Measurements from ENCODE around the gene SIAH1. TPM values are rescaled to one million over a fixed set of nuclear protein-coding genes. Genes with fewer than 3 reads are reported as not detected.
"Not testable (repeated sequence)": the region's sequence is repeated elsewhere in the genome, so short reads cannot be mapped to it uniquely, and the experiment has no call there.

SIAH1 gene
- total RNA-seq, 4 donors from 2014 or later: 27.2 to 31.8 (median 30.9) TPM

DNA sequence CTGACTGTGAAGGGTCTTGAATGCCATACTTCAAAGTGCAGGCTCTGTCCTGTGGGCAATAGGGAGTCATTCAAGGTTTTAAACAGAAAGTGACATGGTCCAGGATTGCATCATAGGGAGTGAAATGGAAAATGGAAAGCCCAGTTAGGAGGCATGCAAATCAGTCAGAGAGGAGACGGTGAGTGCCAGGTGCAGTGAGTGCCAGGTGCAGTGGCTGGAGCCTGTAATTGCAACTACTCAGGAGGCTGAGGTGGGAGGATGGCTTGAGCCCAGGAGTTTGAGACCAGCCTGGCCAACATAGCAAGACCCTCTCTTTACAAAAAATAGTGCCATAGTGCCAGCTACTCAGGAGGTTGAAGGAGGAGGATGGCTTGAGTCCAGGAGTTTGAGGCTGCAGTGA is 35.2 kb upstream of the SIAH1 start:
- TF ChIP-seq, protein P1, sequence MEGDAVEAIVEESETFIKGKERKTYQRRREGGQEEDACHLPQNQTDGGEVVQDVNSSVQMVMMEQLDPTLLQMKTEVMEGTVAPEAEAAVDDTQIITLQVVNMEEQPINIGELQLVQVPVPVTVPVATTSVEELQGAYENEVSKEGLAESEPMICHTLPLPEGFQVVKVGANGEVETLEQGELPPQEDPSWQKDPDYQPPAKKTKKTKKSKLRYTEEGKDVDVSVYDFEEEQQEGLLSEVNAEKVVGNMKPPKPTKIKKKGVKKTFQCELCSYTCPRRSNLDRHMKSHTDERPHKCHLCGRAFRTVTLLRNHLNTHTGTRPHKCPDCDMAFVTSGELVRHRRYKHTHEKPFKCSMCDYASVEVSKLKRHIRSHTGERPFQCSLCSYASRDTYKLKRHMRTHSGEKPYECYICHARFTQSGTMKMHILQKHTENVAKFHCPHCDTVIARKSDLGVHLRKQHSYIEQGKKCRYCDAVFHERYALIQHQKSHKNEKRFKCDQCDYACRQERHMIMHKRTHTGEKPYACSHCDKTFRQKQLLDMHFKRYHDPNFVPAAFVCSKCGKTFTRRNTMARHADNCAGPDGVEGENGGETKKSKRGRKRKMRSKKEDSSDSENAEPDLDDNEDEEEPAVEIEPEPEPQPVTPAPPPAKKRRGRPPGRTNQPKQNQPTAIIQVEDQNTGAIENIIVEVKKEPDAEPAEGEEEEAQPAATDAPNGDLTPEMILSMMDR (IDR thresholded peaks at IDR 0.05): no peak
- no peak for TF ChIP-seq POLR2A (IDR thresholded peaks at IDR 0.05)
- no peak for TF ChIP-seq POLR2AphosphoS5 (IDR thresholded peaks at IDR 0.05)
- no peak for TF ChIP-seq EP300 (IDR thresholded peaks at IDR 0.05)

DNA sequence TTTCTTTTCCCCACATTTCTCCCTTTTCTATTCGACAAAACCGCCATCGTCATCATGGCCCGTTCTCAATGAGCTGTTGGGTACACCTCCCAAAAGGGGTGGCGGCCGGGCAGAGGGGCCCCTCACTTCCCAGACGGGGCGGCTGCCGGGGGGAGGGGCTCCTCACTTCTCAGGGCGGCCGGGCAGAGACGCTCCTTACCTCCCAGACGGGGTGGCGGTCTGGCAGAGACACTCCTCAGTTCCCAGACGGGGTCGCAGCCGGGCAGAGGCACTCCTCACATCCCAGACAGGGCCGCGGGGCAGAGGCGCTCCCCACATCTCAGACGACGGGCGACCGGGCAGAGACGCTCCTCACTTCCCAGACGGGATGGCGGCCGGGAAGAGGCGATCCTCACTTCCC is 31.4 kb upstream of the SIAH1 start:
- H3K36me3 ChIP-seq, H3K4me1 ChIP-seq, ATAC-seq, H3K4me3 ChIP-seq, H3K9me3 ChIP-seq, H3K27me3 ChIP-seq, H3K27ac ChIP-seq: not testable (repeated sequence)
- 100% methylated on average over 1 of the region's 29 CpGs; no CpG with 5 or more reads in 1 of the 2 donors for WGBS, 2 donors (ENCODE audit: low coverage in 1 of 2)

More for the DNA sequence above, 35.2 kb upstream of the SIAH1 start:
- no peaks in the 10 kb centered on the region for H3K9me3 ChIP-seq
- WGBS, 2 donors (ENCODE audit: low coverage in 1 of 2): 67 to 100% methylated on average over 1 of the region's 1 CpG
- H3K36me3 ChIP-seq: no peaks in the 10 kb centered on the region
- H3K27ac ChIP-seq: no peak overlapping the region
- ATAC-seq: no peak
- no peaks in the 10 kb centered on the region for H3K4me1 ChIP-seq
- H3K4me3 ChIP-seq: no peak overlapping the region
- H3K27me3 ChIP-seq: no peaks in the 10 kb centered on the region

DNA sequence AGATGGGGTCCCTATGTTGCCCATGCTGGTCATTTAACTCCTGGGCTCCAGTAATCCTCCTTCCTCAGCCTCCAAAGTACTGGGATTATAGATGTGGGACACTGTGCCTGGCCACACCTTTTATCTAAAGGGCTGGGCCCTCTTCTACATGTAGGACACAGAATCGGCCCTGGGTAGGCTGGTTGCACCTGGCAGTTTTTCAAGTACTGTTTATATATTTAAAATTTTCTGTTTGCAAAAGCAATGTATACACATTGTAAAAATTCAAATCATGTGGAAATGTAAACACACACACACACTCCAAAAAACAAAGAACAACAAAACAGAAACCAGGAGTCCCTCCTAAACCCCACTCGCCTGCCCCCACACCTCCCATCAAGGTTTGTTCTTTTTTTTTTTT is 28.1 kb upstream of the SIAH1 start:
- Histone ChIP-seq H3K36me3 (no peaks in the 10 kb centered on the region), H3K27ac (no peak overlapping the region), H3K27me3 (no peaks in the 10 kb centered on the region), H3K4me3 (no peak overlapping the region), H3K9me3 (no peaks in the 10 kb centered on the region), H3K4me1 (no peaks in the 10 kb centered on the region)
- TF ChIP-seq, protein P1 (IDR thresholded peaks at IDR 0.05): no peak
- no peak for TF ChIP-seq EP300 (IDR thresholded peaks at IDR 0.05)
- no peak for TF ChIP-seq POLR2AphosphoS5 (IDR thresholded peaks at IDR 0.05)
- TF ChIP-seq POLR2A (IDR thresholded peaks at IDR 0.05): no peak
- ATAC-seq: no peak
- WGBS, 2 donors (ENCODE audit: low coverage in 1 of 2): 73 to 78% methylated on average over 2 of the region's 2 CpGs

DNA sequence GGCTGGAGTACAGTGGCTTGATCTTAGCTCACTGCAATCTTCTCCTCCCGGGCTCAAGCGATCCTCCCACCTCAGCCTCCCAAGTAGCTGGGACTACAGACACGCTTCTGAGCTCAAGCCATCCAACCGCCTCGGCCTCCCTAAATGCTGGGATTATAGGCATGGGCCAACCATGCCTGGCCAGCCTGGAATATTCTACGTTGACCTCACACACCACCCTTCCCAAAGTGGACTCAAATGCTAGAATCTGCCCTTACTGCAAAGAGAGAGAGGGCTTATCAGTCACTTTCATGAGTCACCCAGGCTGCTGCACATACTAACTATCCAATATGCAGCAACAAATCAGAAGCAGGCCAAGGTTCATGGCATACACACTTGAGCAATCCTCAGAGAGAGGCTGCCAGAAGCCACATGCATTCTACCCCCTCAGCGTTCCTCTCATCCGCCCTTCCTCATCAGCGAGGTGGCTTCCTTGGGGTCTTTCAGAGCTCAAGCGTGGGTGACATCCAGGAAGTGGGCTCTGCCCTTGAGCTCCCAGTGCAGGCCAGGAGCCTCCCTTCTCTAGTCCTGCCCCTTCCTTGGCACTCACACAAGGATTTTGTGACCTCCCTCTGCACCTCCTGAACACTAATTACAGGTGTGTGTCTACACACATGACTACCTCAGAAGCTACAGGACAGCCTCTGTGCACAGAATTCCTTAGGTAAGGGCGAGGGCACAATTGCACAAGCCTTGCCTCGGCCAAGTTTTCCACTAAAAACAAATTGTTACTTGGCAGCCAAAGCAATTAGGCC is 24.8 kb upstream of the SIAH1 start:
- Histone ChIP-seq H3K9me3 (no peaks in the 10 kb centered on the region), H3K27ac (no peak overlapping the region), H3K4me3 (no peak overlapping the region), H3K4me1 (no peaks in the 10 kb centered on the region), H3K36me3 (no peaks in the 10 kb centered on the region), H3K27me3 (no peaks in the 10 kb centered on the region)
- 81 to 84% methylated on average over 5 to 8 of the region's 12 CpGs for WGBS, 2 donors (ENCODE audit: low coverage in 1 of 2)
- no peak for ATAC-seq
- TF ChIP-seq POLR2A (IDR thresholded peaks at IDR 0.05): no peak
- TF ChIP-seq, protein P1 (IDR thresholded peaks at IDR 0.05): no peak
- TF ChIP-seq POLR2AphosphoS5 (IDR thresholded peaks at IDR 0.05): no peak
- no peak for TF ChIP-seq EP300 (IDR thresholded peaks at IDR 0.05)

DNA sequence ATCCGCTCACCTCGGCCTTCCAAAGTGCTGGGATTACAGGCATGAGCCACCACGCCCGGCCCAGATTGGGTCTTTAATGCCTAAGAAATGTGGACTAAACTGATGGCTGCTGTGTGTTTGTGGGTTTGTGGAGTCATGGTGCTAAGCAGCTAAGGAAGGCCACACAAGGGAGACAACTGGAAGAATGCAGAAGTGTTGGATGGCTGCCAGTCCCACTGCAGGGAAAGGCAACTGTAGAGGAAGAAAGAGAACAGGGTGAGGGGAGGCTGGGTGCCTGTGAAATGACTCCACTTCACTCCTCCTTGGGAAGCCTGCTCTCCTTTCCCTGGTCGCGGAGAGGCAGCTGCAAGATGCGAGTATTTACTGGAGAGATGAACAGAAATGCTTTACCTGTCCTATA is 23.5 kb upstream of the SIAH1 start:
- no peaks in the 10 kb centered on the region for H3K36me3 ChIP-seq
- ATAC-seq: no peak
- H3K27me3 ChIP-seq: no peaks in the 10 kb centered on the region
- H3K9me3 ChIP-seq: no peaks in the 10 kb centered on the region
- H3K4me3 ChIP-seq: no peak overlapping the region
- TF ChIP-seq EP300 (IDR thresholded peaks at IDR 0.05) (no peak), POLR2AphosphoS5 (IDR thresholded peaks at IDR 0.05) (no peak), POLR2A (IDR thresholded peaks at IDR 0.05) (no peak)
- TF ChIP-seq, protein P1 (IDR thresholded peaks at IDR 0.05): no peak
- H3K27ac ChIP-seq: no peak overlapping the region
- 90 to 100% methylated on average over 3 to 5 of the region's 7 CpGs for WGBS, 2 donors (ENCODE audit: low coverage in 1 of 2)
- H3K4me1 ChIP-seq: no peaks in the 10 kb centered on the region

Data from gastroesophageal sphincter (tissue), 4 donors.